GM23338 (cell line): ENCODE data around the gene ASGR1. TPM values are rescaled to one million over a fixed set of nuclear protein-coding genes. Genes with fewer than 3 reads are reported as not detected.
"Not testable (repeated sequence)": the region's sequence is repeated elsewhere in the genome, so short reads cannot be mapped to it uniquely, and the experiment has no call there.

Source experiments
- ATAC-seq: fragments of 200-7000 bp; cut with Tn5 transposase; 3 replicates; pipeline ENCODE4 v1.9.1; 2020
- DNase-seq: peaks from one replicate; pipeline ENCODE4 v3.0.0-alpha.2; 2015; ENCODE audit warnings: low spot score
- H2AFZ ChIP-seq: fragments of 200-600 bp; sonication (generic); 2 replicates; pipeline ENCODE4 v1.8.0; 2016; ENCODE audit warnings: antibody characterized with exemption, mild to moderate bottlenecking, moderate library complexity
- H3F3A ChIP-seq: fragments of 200-600 bp; sonication (generic); replicated peaks from 2 replicates; pipeline ENCODE4 v1.8.0; 2017; ENCODE audit warnings: antibody characterized with exemption, mixed run types, low read depth
- H3K27ac ChIP-seq: fragments of 200-600 bp; sonication (generic); 2 replicates; pipeline ENCODE4 v1.6.1; 2016; ENCODE audit warnings: low read depth
- H3K27me3 ChIP-seq: fragments of 200-600 bp; sonication (generic); 2 replicates; pipeline ENCODE4 v1.8.0; 2016; ENCODE audit warnings: mild to moderate bottlenecking, mixed run types, moderate library complexity; ENCODE audit not compliant: insufficient read depth
- H3K36me3 ChIP-seq: fragments of 200-600 bp; sonication (generic); 2 replicates; pipeline ENCODE4 v1.8.0; 2016; ENCODE audit warnings: mild to moderate bottlenecking; ENCODE audit not compliant: insufficient read depth
- H3K4me1 ChIP-seq: fragments of 200-600 bp; sonication (generic); 2 replicates; pipeline ENCODE4 v1.8.0; 2016; ENCODE audit warnings: mild to moderate bottlenecking, moderate library complexity; ENCODE audit not compliant: insufficient read depth
- H3K4me2 ChIP-seq: fragments of 200-600 bp; sonication (generic); 2 replicates; pipeline ENCODE4 v1.7.1; 2017; ENCODE audit warnings: mixed run types
- H3K4me3 ChIP-seq: fragments of 200-600 bp; sonication (generic); 2 replicates; pipeline ENCODE4 v1.6.1; 2016; ENCODE audit warnings: mixed run types
- H3K79me2 ChIP-seq: fragments of 200-600 bp; sonication (generic); replicated peaks from 2 replicates; pipeline ENCODE4 v1.8.0; 2017; ENCODE audit warnings: mild to moderate bottlenecking; ENCODE audit not compliant: insufficient read depth
- H3K9me2 ChIP-seq: fragments of 200-600 bp; sonication (generic); 2 replicates; pipeline ENCODE4 v1.8.0; 2017; ENCODE audit not compliant: insufficient read depth
- H4K20me1 ChIP-seq: fragments of 200-600 bp; sonication (generic); replicated peaks from 2 replicates; pipeline ENCODE4 v1.8.0; 2017; ENCODE audit warnings: mild to moderate bottlenecking; ENCODE audit not compliant: insufficient read depth
- H3K27ac Mint-ChIP-seq: 2 replicates; pipeline ENCODE4 v1.8.0; 2020; ENCODE audit warnings: inconsistent platforms, mild to moderate bottlenecking, moderate library complexity, mixed read lengths
- H3K27me3 Mint-ChIP-seq: 3 replicates; pipeline ENCODE4 v1.8.0; 2022; ENCODE audit warnings: low read depth, mild to moderate bottlenecking, moderate library complexity, mixed read lengths, inconsistent platforms; ENCODE audit not compliant: insufficient read depth, poor library complexity
- H3K36me3 Mint-ChIP-seq: 3 replicates; pipeline ENCODE4 v1.8.0; 2021; ENCODE audit warnings: low read depth, mild to moderate bottlenecking, inconsistent platforms, moderate library complexity, mixed read lengths
- H3K4me1 Mint-ChIP-seq: 3 replicates; pipeline ENCODE4 v1.8.0; 2020; ENCODE audit warnings: mild to moderate bottlenecking, inconsistent platforms, mixed read lengths
- H3K4me3 Mint-ChIP-seq: 3 replicates; pipeline ENCODE4 v1.8.0; 2021; ENCODE audit warnings: moderate library complexity, mild to moderate bottlenecking, inconsistent platforms, mixed read lengths
- H3K9me3 Mint-ChIP-seq: 3 replicates; pipeline ENCODE4 v1.8.0; 2020; ENCODE audit warnings: moderate library complexity, mild to moderate bottlenecking, inconsistent platforms, mixed read lengths
- CREB1 ChIP-seq: fragments of 250-450 bp; sonication (Bioruptor Pico); IDR thresholded peaks from 2 replicates; pipeline ENCODE4 v1.5.0; 2020; ENCODE audit warnings: low read depth, mild to moderate bottlenecking, moderate library complexity
- CTCF ChIP-seq, 2 experiments: fragments of 200-600 bp in 1 of 2; sonication (generic) in 1 of 2; conservative IDR thresholded peaks; 2 replicates each; pipeline versions ENCODE4 v1.5.1 to v1.6.1; 2016 to 2017; ENCODE audit warnings: antibody characterized with exemption in 2 of 2, low read depth in 2 of 2, mild to moderate bottlenecking in 2 of 2, moderate library complexity in 1 of 2
- EZH2 ChIP-seq: fragments of 200-600 bp; sonication (generic); IDR thresholded peaks from one replicate; pipeline ENCODE4 v1.8.0; 2017; ENCODE audit warnings: antibody characterized with exemption, mild to moderate bottlenecking, low read depth; ENCODE audit not compliant: unreplicated experiment
- JUNB ChIP-seq: IDR thresholded peaks from one replicate; pipeline ENCODE4 v1.6.1; 2016; ENCODE audit warnings: antibody characterized with exemption; ENCODE audit not compliant: unreplicated experiment
- NANOG ChIP-seq: IDR thresholded peaks from 2 replicates; pipeline ENCODE4 v1.6.1; 2016; ENCODE audit warnings: antibody characterized with exemption, borderline replicate concordance
- POLR2AphosphoS5 ChIP-seq: IDR thresholded peaks from 2 replicates; pipeline ENCODE4 v1.6.1; 2016; ENCODE audit warnings: antibody characterized with exemption, low read depth
- REST ChIP-seq: IDR thresholded peaks from one replicate; pipeline ENCODE4 v1.6.1; 2018; ENCODE audit warnings: antibody characterized with exemption; ENCODE audit not compliant: unreplicated experiment
- STAT1 ChIP-seq: IDR thresholded peaks from one replicate; pipeline ENCODE4 v1.6.1; 2016; ENCODE audit warnings: antibody characterized with exemption; ENCODE audit not compliant: unreplicated experiment
- ZNF114 ChIP-seq: fragments of 250-450 bp; sonication (Bioruptor Pico); IDR thresholded peaks from 2 replicates; pipeline ENCODE4 v1.5.0; 2020; ENCODE audit warnings: mild to moderate bottlenecking, moderate library complexity
- polyA plus RNA-seq: library from polyadenylated mRNA; unstranded; fragments of >200 nt; fragmentation: Nextera tagmentation; extraction: Ambion mirVana; gene quantifications from 2 replicates; pipeline ENCODE4 v1.2.1, GENCODE V29; 2016
- total RNA-seq: library from RNA; depleted of rRNA; stranded (reverse); fragments of >200 nt; shearing (Covaris generic); gene quantifications from 2 replicates; pipeline ENCODE4 v1.2.3, GENCODE V29; 2014

The ASGR1 gene
- total and polyA plus RNA-seq, 2 experiments from 2014 or later: 8.3 to 9.0 TPM

GRCh38 chr17:7168841-7169564 lies 10.2 kb downstream of the ASGR1 start:
- H3K27ac ChIP-seq, DNase-seq, H3K9me2 ChIP-seq, H3K27ac Mint-ChIP-seq, ATAC-seq, H3K79me2 ChIP-seq, H3K36me3 Mint-ChIP-seq, H3F3A ChIP-seq, H3K4me3 Mint-ChIP-seq, H3K36me3 ChIP-seq, H3K4me2 ChIP-seq, H3K4me1 ChIP-seq, H2AFZ ChIP-seq, H4K20me1 ChIP-seq, H3K4me1 Mint-ChIP-seq, H3K27me3 Mint-ChIP-seq, H3K4me3 ChIP-seq, H3K9me3 Mint-ChIP-seq: not testable (repeated sequence)
- H3K27me3 ChIP-seq: peaks cover 18% of the 10 kb centered on the region

GRCh38 chr17:7167832-7168231 lies 11.3 kb downstream of the ASGR1 start:
- H2AFZ ChIP-seq: no peak overlapping the region
- no peak for DNase-seq
- H3K4me3 Mint-ChIP-seq: no peak overlapping the region
- H3K27ac Mint-ChIP-seq: no peak overlapping the region
- no peak overlapping the region for H3K4me3 ChIP-seq
- no peaks in the 10 kb centered on the region for H4K20me1 ChIP-seq
- H3K79me2 ChIP-seq: no peaks in the 10 kb centered on the region
- peaks cover 7% of the 10 kb centered on the region for H3K27me3 ChIP-seq
- H3F3A ChIP-seq: no peaks in the 10 kb centered on the region
- no peaks in the 10 kb centered on the region; the same call in 1 of the 2 replicates for H3K36me3 ChIP-seq
- H3K27me3 Mint-ChIP-seq: peaks cover 8% of the 10 kb centered on the region
- TF ChIP-seq ZNF114: no peak
- no peak for TF ChIP-seq STAT1
- TF ChIP-seq POLR2AphosphoS5: no peak
- TF ChIP-seq NANOG: no peak
- TF ChIP-seq JUNB: no peak
- TF ChIP-seq REST: no peak
- ATAC-seq: no peak
- no peak overlapping the region for H3K4me2 ChIP-seq
- H3K9me3 Mint-ChIP-seq: peaks cover 6% of the 10 kb centered on the region; the same call in 2 of the 3 replicates
- peaks cover 5% of the 10 kb centered on the region; the same call in 2 of the 3 replicates for H3K4me1 Mint-ChIP-seq
- no peak overlapping the region for H3K27ac ChIP-seq
- H3K4me1 ChIP-seq: no peaks in the 10 kb centered on the region
- H3K9me2 ChIP-seq: no peaks in the 10 kb centered on the region
- peaks cover 10% of the 10 kb centered on the region; the same call in 2 of the 3 replicates for H3K36me3 Mint-ChIP-seq

- Mint-ChIP-seq H3K4me1 (peaks cover 5% of the 10 kb centered on the region; the same call in 2 of the 3 replicates), H3K4me3 (no peak overlapping the region), H3K27ac (no peak overlapping the region), H3K36me3 (peaks cover 5% of the 10 kb centered on the region; the same call in 1 of the 3 replicates), H3K9me3 (peaks cover 6% of the 10 kb centered on the region; the same call in 2 of the 3 replicates), H3K27me3 (peaks cover 8% of the 10 kb centered on the region)
- H3K27me3 ChIP-seq: no peaks in the 10 kb centered on the region; the same call in 1 of the 2 replicates
- H2AFZ ChIP-seq: no peak overlapping the region
- no peak overlapping the region for H3K27ac ChIP-seq
- H3K4me2 ChIP-seq: no peak overlapping the region
- no peaks in the 10 kb centered on the region for H4K20me1 ChIP-seq
- no peak overlapping the region for H3K4me3 ChIP-seq
- ATAC-seq (no peak), DNase-seq (no peak)
- no peaks in the 10 kb centered on the region for H3K79me2 ChIP-seq
- no peaks in the 10 kb centered on the region for H3K9me2 ChIP-seq
- H3K4me1 ChIP-seq: no peaks in the 10 kb centered on the region
- H3F3A ChIP-seq: no peaks in the 10 kb centered on the region
- H3K36me3 ChIP-seq: no peaks in the 10 kb centered on the region; the same call in 1 of the 2 replicates
- no peak for TF ChIP-seq STAT1
- TF ChIP-seq CTCF (conservative IDR thresholded peaks at IDR 0.05; ENCODE audit: low read depth in 2 of 2): no peak
- TF ChIP-seq REST: no peak
- TF ChIP-seq POLR2AphosphoS5: no peak
- TF ChIP-seq NANOG: no peak
- TF ChIP-seq JUNB: no peak
- no peak for TF ChIP-seq CREB1
- TF ChIP-seq ZNF114: no peak
- no peak for TF ChIP-seq EZH2
Measured at GRCh38 chr17:7166873-7167272, 12.3 kb downstream of the ASGR1 start.
